B cell (primary cell): ENCODE results near the gene MAGI2.

Source experiments
- CTCF ChIP-seq: fragments of 200-600 bp; IDR thresholded peaks from one replicate; pipeline ENCODE4 v1.8.0; 2022; ENCODE audit warnings: antibody characterized with exemption, mild to moderate bottlenecking
- EZH2 ChIP-seq: IDR thresholded peaks from 2 replicates; pipeline ENCODE4 v1.6.1; 2012; ENCODE audit warnings: borderline replicate concordance, low read depth, mild to moderate bottlenecking, moderate library complexity, low read length; ENCODE audit not compliant: insufficient read depth, poor library complexity, severe bottlenecking

- TF ChIP-seq CTCF = no peak
- TF ChIP-seq EZH2 = no peak
These were observed 8.2 kb upstream of the MAGI2 start for GRCh38 chr7:79461660-79462059.
